ENCODE results near the gene FHIT.

DNA sequence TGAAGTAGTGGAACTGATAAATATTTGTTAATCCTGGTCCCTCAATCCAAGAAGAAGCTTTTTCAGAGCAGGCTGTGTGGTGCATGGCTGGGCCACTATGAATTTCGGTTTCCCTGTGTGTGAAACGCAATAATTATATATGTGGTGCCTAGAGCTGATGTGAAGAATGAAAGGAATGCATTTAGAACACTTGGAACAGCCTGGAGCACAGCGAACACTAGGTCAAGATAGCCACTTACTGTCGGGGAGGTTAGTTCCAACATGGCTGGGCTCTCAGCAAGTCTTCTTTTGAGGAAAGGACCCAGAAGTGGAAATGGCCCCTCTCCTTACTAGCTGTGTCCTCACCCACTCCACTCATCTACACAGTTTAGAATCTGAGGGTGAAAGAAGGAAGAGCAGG is 245.7 kb downstream of the FHIT start:
- TF ChIP-seq CTCF (IDR thresholded peaks at IDR 0.05; ENCODE audit: low read depth, low read length, poor library complexity, severe bottlenecking): no peak
- no peak for TF ChIP-seq EZH2phosphoT487 (IDR thresholded peaks at IDR 0.05; ENCODE audit: borderline replicate concordance, low read length)
